ENCODE data around the gene KCNIP1.

DNA sequence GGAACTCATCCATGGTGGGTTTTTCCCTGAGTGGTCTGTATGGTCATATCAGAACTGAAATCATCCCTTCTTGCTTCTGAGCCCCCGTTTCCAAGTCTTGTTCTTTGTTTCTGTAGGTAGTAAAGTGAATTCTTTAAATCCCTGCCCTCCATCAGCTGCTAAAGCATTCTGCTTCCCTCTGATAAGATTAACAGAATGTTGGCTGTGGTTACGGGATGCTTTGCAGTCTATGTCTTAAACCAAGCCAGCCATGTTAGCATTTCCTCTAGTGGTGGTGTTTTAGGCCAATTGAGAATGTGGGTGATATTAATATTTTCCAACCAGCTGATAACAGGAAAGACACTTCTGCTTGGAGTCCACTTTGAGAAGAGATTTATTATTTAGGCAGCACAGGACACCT is 22.0 kb upstream of the KCNIP1 start:
- TF ChIP-seq, protein P1, sequence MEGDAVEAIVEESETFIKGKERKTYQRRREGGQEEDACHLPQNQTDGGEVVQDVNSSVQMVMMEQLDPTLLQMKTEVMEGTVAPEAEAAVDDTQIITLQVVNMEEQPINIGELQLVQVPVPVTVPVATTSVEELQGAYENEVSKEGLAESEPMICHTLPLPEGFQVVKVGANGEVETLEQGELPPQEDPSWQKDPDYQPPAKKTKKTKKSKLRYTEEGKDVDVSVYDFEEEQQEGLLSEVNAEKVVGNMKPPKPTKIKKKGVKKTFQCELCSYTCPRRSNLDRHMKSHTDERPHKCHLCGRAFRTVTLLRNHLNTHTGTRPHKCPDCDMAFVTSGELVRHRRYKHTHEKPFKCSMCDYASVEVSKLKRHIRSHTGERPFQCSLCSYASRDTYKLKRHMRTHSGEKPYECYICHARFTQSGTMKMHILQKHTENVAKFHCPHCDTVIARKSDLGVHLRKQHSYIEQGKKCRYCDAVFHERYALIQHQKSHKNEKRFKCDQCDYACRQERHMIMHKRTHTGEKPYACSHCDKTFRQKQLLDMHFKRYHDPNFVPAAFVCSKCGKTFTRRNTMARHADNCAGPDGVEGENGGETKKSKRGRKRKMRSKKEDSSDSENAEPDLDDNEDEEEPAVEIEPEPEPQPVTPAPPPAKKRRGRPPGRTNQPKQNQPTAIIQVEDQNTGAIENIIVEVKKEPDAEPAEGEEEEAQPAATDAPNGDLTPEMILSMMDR (conservative IDR thresholded peaks at IDR 0.05; ENCODE audit: low read depth, low read length): no peak
- no peak for TF ChIP-seq EZH2phosphoT487 (IDR thresholded peaks at IDR 0.05; ENCODE audit: borderline replicate concordance, low read length)

Measured in PC-3 (cell line).